ENCODE results near the gene KIAA0319L. TPM values are rescaled to one million over a fixed set of nuclear protein-coding genes. Genes with fewer than 3 reads are reported as not detected.

The KIAA0319L gene
- total RNA-seq, 1 donor from 2014 or later: 74.7 TPM

- peak overlapping the region; percentile 58 for H3K4me3 Mint-ChIP-seq (ENCODE audit: unreplicated experiment)
- H3K9me3 Mint-ChIP-seq (ENCODE audit: unreplicated experiment): peaks cover 14% of the 10 kb centered on the region
- no peaks in the 10 kb centered on the region for H3K36me3 Mint-ChIP-seq (ENCODE audit: unreplicated experiment)
- H3K27me3 Mint-ChIP-seq (ENCODE audit: unreplicated experiment): peaks cover 24% of the 10 kb centered on the region
- DNase-seq: peak; percentile 87
- peak overlapping the region; percentile 50 for H3K27ac Mint-ChIP-seq (ENCODE audit: unreplicated experiment)
- H3K4me1 Mint-ChIP-seq (ENCODE audit: low read depth, unreplicated experiment): peaks cover 51% of the 10 kb centered on the region
- TF ChIP-seq CTCF (IDR thresholded peaks at IDR 0.05; ENCODE audit: partially characterized antibody, unreplicated experiment): peak; percentile 82
Measured at GRCh38 chr1:35564037-35564883, 7.1 kb upstream of the KIAA0319L start.

GRCh38 chr1:35563166-35563565 lies 6.0 kb upstream of the KIAA0319L start:
- no peak for DNase-seq
- no peak for TF ChIP-seq CTCF (IDR thresholded peaks at IDR 0.05; ENCODE audit: partially characterized antibody, unreplicated experiment)
- no peak overlapping the region for H3K27ac Mint-ChIP-seq (ENCODE audit: unreplicated experiment)
- no peaks in the 10 kb centered on the region for H3K36me3 Mint-ChIP-seq (ENCODE audit: unreplicated experiment)
- H3K4me1 Mint-ChIP-seq (ENCODE audit: low read depth, unreplicated experiment): peaks cover 54% of the 10 kb centered on the region
- H3K9me3 Mint-ChIP-seq (ENCODE audit: unreplicated experiment): peaks cover 14% of the 10 kb centered on the region
- no peak overlapping the region for H3K4me3 Mint-ChIP-seq (ENCODE audit: unreplicated experiment)
- peaks cover 25% of the 10 kb centered on the region for H3K27me3 Mint-ChIP-seq (ENCODE audit: unreplicated experiment)

GRCh38 chr1:35561972-35562680 lies 4.9 kb upstream of the KIAA0319L start:
- peaks cover 29% of the 10 kb centered on the region for H3K27me3 Mint-ChIP-seq (ENCODE audit: unreplicated experiment)
- H3K4me3 Mint-ChIP-seq (ENCODE audit: unreplicated experiment): peak overlapping the region; percentile 85
- H3K27ac Mint-ChIP-seq (ENCODE audit: unreplicated experiment): peak overlapping the region; percentile 100
- TF ChIP-seq CTCF (IDR thresholded peaks at IDR 0.05; ENCODE audit: partially characterized antibody, unreplicated experiment): no peak
- no peaks in the 10 kb centered on the region for H3K36me3 Mint-ChIP-seq (ENCODE audit: unreplicated experiment)
- peaks cover 19% of the 10 kb centered on the region for H3K9me3 Mint-ChIP-seq (ENCODE audit: unreplicated experiment)
- DNase-seq: no peak
- H3K4me1 Mint-ChIP-seq (ENCODE audit: low read depth, unreplicated experiment): peaks cover 54% of the 10 kb centered on the region

GRCh38 chr1:35561297-35561971 lies 4.2 kb upstream of the KIAA0319L start:
- Mint-ChIP-seq H3K9me3 (ENCODE audit: unreplicated experiment) (peaks cover 18% of the 10 kb centered on the region), H3K4me3 (ENCODE audit: unreplicated experiment) (peak overlapping the region; percentile 85), H3K27ac (ENCODE audit: unreplicated experiment) (peak overlapping the region; percentile 100), H3K4me1 (ENCODE audit: low read depth, unreplicated experiment) (peaks cover 48% of the 10 kb centered on the region), H3K36me3 (ENCODE audit: unreplicated experiment) (no peaks in the 10 kb centered on the region), H3K27me3 (ENCODE audit: unreplicated experiment) (peaks cover 27% of the 10 kb centered on the region)
- peak; percentile 80 for DNase-seq
- TF ChIP-seq CTCF (IDR thresholded peaks at IDR 0.05; ENCODE audit: partially characterized antibody, unreplicated experiment): no peak

Measured in glutamatergic neuron (in vitro differentiated cells).